Measurements from ENCODE around the gene NCKAP5.

DNA sequence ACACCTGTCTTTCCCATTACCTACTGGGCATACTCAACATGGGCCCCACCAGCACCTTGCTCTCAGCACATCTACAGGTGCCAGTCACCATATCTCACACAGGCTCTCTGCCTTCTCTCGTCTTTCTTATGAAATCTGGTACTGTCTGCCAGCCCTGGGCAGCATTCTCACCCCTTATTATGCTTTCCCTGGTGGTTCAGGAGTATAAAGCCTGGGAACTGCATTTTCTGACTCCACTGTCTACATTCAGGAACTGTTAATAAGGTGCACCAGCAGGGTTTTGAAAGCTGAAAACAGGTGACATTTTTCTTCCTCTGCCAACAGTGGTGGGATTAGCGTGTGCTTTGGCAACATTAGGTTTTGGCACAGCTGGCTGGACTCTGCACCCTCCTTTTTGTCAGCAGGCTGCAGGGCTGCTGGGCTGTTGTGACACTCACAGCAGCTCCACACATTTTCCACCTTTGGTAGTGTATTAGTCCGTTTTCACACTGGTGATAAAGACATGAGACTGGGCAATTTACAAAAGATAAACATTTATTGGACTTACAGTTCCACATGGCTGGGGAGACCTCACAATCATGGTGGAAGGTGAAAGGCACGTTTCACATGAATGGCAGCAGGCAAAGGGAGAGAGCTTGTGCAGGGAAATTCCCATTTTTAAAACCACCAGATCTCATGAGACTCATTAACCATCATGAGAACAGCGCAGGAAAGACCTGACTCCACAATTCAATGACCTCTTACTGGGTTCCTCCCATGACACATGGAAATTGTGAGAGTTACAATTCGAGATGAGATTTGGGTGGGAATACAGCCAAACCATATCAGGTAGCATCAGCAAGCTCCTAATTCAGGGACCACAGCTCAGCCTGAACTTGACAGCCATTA lies 555.2 kb downstream of the NCKAP5 start:
- TF ChIP-seq POLR2A (IDR thresholded peaks at IDR 0.05) (no peak), EP300 (IDR thresholded peaks at IDR 0.05) (no peak), POLR2AphosphoS5 (IDR thresholded peaks at IDR 0.05) (no peak)
- TF ChIP-seq, protein P1, sequence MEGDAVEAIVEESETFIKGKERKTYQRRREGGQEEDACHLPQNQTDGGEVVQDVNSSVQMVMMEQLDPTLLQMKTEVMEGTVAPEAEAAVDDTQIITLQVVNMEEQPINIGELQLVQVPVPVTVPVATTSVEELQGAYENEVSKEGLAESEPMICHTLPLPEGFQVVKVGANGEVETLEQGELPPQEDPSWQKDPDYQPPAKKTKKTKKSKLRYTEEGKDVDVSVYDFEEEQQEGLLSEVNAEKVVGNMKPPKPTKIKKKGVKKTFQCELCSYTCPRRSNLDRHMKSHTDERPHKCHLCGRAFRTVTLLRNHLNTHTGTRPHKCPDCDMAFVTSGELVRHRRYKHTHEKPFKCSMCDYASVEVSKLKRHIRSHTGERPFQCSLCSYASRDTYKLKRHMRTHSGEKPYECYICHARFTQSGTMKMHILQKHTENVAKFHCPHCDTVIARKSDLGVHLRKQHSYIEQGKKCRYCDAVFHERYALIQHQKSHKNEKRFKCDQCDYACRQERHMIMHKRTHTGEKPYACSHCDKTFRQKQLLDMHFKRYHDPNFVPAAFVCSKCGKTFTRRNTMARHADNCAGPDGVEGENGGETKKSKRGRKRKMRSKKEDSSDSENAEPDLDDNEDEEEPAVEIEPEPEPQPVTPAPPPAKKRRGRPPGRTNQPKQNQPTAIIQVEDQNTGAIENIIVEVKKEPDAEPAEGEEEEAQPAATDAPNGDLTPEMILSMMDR (IDR thresholded peaks at IDR 0.05), result no peak

Measured in upper lobe of left lung (tissue), 4 donors.